ENCODE results near the gene FCHO2. TPM values are rescaled to one million over a fixed set of nuclear protein-coding genes. Genes with fewer than 3 reads are reported as not detected.
A peak's percentile ranks its signal among the peaks of the same experiment; 100 is the strongest.

FCHO2 gene
- total and polyA plus RNA-seq, 2 experiments from 2014 or later, result 13.5 to 18.6 TPM

DNA sequence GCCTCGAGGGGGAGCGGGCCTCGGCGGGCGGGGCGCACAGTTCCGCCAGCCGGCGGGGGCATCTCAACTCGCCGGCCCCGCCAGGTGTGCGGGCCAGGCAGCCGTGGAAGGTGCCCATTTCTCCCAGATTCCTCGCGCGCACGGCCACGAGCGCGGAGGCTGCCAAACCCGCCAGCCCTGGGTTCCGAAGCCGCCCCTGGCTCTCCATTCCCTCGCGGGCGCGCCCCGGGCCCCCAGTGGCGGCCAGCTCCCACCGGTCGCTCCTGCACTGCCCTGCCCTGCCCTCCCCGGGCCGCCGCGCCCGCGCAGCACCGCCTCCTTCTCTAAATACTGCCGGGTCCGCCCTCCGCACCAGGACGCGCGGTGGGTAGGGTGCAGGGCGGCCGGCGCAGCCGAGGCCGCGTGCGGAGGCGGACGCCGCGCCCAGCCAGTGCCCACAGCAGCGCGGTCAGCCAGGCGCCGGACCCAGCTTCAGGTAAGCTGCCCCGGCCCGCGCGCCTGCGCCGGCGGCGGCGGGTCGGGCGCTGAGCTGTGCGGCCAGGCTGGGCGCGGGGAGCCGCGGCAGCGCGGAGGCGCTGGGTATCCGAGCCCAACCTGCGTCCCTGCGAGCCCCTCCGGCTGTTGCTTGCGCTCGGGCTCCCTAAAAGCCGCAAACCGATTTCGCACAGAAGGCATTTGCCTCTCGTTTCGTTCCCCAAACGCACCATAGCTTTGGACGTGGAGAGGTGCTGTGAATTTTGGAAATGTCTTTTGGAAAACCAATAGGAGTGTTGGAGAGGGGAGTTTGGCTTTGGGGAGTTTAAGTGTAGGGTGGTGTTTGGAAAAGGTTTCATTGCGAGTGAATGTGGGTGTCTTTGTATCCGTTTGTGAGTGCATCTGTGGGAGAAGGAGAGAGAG lies 164.6 kb downstream of the FCHO2 start, which contains the start of gene TMEM171:
Gene TMEM171, plus strand, starts transcription at position 354 of the 897 bp plus-strand sequence. CDS start 2,799 bp downstream, outside the sequence.
- Histone ChIP-seq H3F3A (ENCODE audit: insufficient read depth) (peaks cover 53% of the 10 kb centered on the region), H3K9ac (peak within 1 kb of the TSS; percentile 81), H3K36me3 (ENCODE audit: low read depth) (no peaks in the 10 kb centered on the region), H3K9me2 (ENCODE audit: insufficient read depth) (no peaks in the 10 kb centered on the region), H3K9me3 (ENCODE audit: low read depth) (no peaks in the 10 kb centered on the region), H3K4me2 (ENCODE audit: unreplicated experiment) (peak within 1 kb of the TSS; percentile 95), H3K79me2 (ENCODE audit: insufficient read depth) (peaks cover 6% of the 10 kb centered on the region; the same call in 1 of the 2 replicates), H3K27me3 (replicated peaks; ENCODE audit: insufficient read depth) (no peaks in the 10 kb centered on the region), H3K4me3 (peak within 1 kb of the TSS; percentile 99), H2AFZ (peak within 1 kb of the TSS; percentile 90), H3K27ac (peak within 1 kb of the TSS; percentile 20; the same call in 1 of the 2 replicates), H4K20me1 (ENCODE audit: insufficient read depth) (no peaks in the 10 kb centered on the region), H3K4me1 (ENCODE audit: insufficient read depth) (peaks cover 33% of the 10 kb centered on the region)
- 0 to 1% methylated on average over 26 to 85 of the region's 94 CpGs for WGBS, 2 experiments (ENCODE audit: low coverage in 1 of 2, low lambda C conversion rate in 2 of 2, missing lambda C conversion rate in 2 of 2)
- peak; percentile 77 for DNase-seq
- in situ Hi-C loops (cut with MboI), result no loop called here
- TF ChIP-seq EZH2 (IDR thresholded peaks at IDR 0.05; ENCODE audit: insufficient read depth, poor library complexity, severe bottlenecking) (no peak), EZH2phosphoT487 (IDR thresholded peaks at IDR 0.05; ENCODE audit: insufficient read depth, low read depth) (no peak)

DNA sequence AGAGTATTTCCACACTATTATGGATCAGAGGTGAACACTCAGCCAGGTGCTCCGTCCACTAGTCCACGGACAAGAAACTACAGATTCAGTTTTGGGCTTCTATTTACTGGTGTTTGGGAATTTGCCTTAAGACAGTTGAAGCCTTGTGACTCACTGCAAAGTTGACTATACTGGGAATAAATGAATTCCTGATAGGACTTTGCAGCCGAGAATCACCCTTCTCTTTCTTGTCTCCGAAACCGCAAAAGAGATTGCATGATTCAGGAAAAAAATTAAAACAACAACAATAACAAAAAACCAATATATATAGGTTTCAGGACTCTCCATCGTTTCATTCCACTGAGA lies 165.2 kb downstream of the FCHO2 start:
- Histone ChIP-seq H3K9me2 (ENCODE audit: insufficient read depth) (no peaks in the 10 kb centered on the region), H3K27me3 (replicated peaks; ENCODE audit: insufficient read depth) (no peaks in the 10 kb centered on the region), H3K9me3 (ENCODE audit: low read depth) (no peaks in the 10 kb centered on the region), H3K4me1 (ENCODE audit: insufficient read depth) (peaks cover 26% of the 10 kb centered on the region), H3K4me2 (ENCODE audit: unreplicated experiment) (peak overlapping the region; percentile 95), H3K27ac (peak overlapping the region; percentile 20; the same call in 1 of the 2 replicates), H3K4me3 (peak overlapping the region; percentile 99), H2AFZ (peak overlapping the region; percentile 90), H3K9ac (peak overlapping the region; percentile 81), H4K20me1 (ENCODE audit: insufficient read depth) (no peaks in the 10 kb centered on the region), H3K79me2 (ENCODE audit: insufficient read depth) (peaks cover 6% of the 10 kb centered on the region; the same call in 1 of the 2 replicates), H3F3A (ENCODE audit: insufficient read depth) (peaks cover 47% of the 10 kb centered on the region), H3K36me3 (ENCODE audit: low read depth) (no peaks in the 10 kb centered on the region)
- DNase-seq, result peak; percentile 53
- WGBS, 2 experiments (ENCODE audit: low coverage in 1 of 2, low lambda C conversion rate in 2 of 2, missing lambda C conversion rate in 2 of 2), result 42 to 45% methylated on average over 6 of the region's 6 CpGs
- TF ChIP-seq EZH2phosphoT487 (IDR thresholded peaks at IDR 0.05; ENCODE audit: insufficient read depth, low read depth) (no peak), EZH2 (IDR thresholded peaks at IDR 0.05; ENCODE audit: insufficient read depth, poor library complexity, severe bottlenecking) (no peak)
- in situ Hi-C loops (cut with MboI), result no loop called here

DNA sequence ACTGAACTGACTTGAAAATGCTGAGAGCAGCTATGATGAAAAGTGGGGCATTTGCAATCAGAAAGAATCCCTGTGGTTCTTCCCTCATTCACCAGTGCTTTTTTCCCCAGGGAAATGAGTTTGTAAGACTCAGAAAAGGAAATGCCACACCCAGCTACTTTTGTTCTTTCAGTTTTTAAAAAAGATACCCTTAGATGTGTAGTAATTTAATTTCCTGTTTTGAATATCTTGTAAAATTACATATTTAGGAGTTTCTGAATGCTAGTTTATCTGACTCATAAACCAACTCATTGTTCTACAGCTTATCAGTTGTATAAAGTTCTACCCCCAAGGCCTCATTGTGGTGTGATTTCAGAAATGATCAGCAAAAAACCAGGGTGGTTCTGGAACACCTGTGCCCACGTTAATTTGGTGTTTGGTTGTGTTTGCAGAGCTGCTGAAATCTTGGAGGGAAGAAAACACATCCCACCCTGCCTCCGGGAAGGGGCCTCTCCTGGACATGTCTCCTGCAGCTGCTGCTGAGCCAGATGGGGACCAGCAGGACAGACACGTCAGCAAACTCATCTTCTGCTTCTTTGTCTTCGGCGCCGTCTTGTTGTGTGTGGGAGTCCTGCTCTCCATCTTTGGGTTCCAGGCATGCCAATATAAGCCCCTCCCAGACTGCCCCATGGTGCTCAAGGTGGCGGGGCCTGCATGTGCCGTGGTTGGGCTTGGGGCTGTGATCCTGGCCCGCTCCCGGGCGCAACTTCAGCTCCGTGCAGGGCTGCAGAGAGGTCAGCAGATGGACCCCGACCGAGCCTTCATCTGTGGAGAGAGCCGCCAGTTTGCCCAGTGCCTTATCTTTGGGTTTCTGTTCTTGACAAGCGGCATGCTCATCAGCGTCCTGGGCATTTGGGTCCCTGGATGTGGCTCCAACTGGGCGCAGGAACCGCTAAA lies 167.3 kb downstream of the FCHO2 start:
- Histone ChIP-seq H4K20me1 (ENCODE audit: insufficient read depth) (no peaks in the 10 kb centered on the region), H3K9me2 (ENCODE audit: insufficient read depth) (no peaks in the 10 kb centered on the region), H3K4me3 (peak overlapping the region; percentile 40), H3K27ac (peak overlapping the region; percentile 76), H2AFZ (peak overlapping the region; percentile 31; the same call in 1 of the 2 replicates), H3K4me2 (ENCODE audit: unreplicated experiment) (peak overlapping the region; percentile 70), H3K9ac (0 out of 2 replicates have a peak overlapping the region, but pooled peaks have one; percentile 21), H3K79me2 (ENCODE audit: insufficient read depth) (peaks cover 6% of the 10 kb centered on the region; the same call in 1 of the 2 replicates), H3K36me3 (ENCODE audit: low read depth) (no peaks in the 10 kb centered on the region), H3K4me1 (ENCODE audit: insufficient read depth) (peaks cover 20% of the 10 kb centered on the region), H3K27me3 (replicated peaks; ENCODE audit: insufficient read depth) (no peaks in the 10 kb centered on the region), H3K9me3 (ENCODE audit: low read depth) (no peaks in the 10 kb centered on the region), H3F3A (ENCODE audit: insufficient read depth) (peaks cover 27% of the 10 kb centered on the region)
- TF ChIP-seq EZH2phosphoT487 (IDR thresholded peaks at IDR 0.05; ENCODE audit: insufficient read depth, low read depth) (no peak), EZH2 (IDR thresholded peaks at IDR 0.05; ENCODE audit: insufficient read depth, poor library complexity, severe bottlenecking) (no peak)
- WGBS, 2 experiments (ENCODE audit: low coverage in 1 of 2, low lambda C conversion rate in 2 of 2, missing lambda C conversion rate in 2 of 2), result 73 to 81% methylated on average over 17 to 19 of the region's 19 CpGs
- in situ Hi-C loops (cut with MboI), result no loop called here
- peak; percentile 97 for DNase-seq

DNA sequence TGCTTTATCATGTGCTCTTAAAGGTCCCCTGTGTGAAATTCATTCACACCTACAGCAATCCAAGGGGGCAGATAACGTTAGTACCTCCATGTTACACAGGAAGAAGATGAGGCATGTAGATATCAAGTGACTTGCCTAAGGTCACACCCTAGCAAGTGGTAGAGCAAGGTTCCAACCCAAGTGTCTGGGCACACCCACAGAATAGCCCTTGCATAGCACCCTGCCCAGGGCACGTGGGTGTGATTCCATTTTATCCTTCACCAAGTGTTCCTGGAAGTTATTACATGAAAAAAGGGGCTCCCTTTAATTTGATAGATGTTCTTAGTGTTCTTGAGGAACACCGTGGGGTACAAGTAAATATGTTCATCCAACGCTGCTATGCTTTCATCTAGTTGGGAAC lies 169.4 kb downstream of the FCHO2 start:
- WGBS, 2 experiments (ENCODE audit: low coverage in 1 of 2, low lambda C conversion rate in 2 of 2, missing lambda C conversion rate in 2 of 2), result 88 to 90% methylated on average over 4 of the region's 4 CpGs
- peaks cover 24% of the 10 kb centered on the region for H3F3A ChIP-seq (ENCODE audit: insufficient read depth)
- no peaks in the 10 kb centered on the region for H3K36me3 ChIP-seq (ENCODE audit: low read depth)

More for the DNA sequence above, 169.4 kb downstream of the FCHO2 start:
- no peaks in the 10 kb centered on the region for H3K27me3 ChIP-seq (replicated peaks; ENCODE audit: insufficient read depth)
- no peaks in the 10 kb centered on the region for H4K20me1 ChIP-seq (ENCODE audit: insufficient read depth)
- H3K27ac ChIP-seq, result no peak overlapping the region
- no peak for DNase-seq
- no peak overlapping the region for H3K4me3 ChIP-seq
- in situ Hi-C loops (cut with MboI), result no loop called here
- H3K4me2 ChIP-seq (ENCODE audit: unreplicated experiment), result no peak overlapping the region
- H3K9me2 ChIP-seq (ENCODE audit: insufficient read depth), result no peaks in the 10 kb centered on the region
- TF ChIP-seq EZH2 (IDR thresholded peaks at IDR 0.05; ENCODE audit: insufficient read depth, poor library complexity, severe bottlenecking) (no peak), EZH2phosphoT487 (IDR thresholded peaks at IDR 0.05; ENCODE audit: insufficient read depth, low read depth) (no peak)
- no peak overlapping the region for H2AFZ ChIP-seq
- H3K9me3 ChIP-seq (ENCODE audit: low read depth), result no peaks in the 10 kb centered on the region
- H3K79me2 ChIP-seq (ENCODE audit: insufficient read depth), result peaks cover 6% of the 10 kb centered on the region; the same call in 1 of the 2 replicates
- H3K4me1 ChIP-seq (ENCODE audit: insufficient read depth), result peaks cover 20% of the 10 kb centered on the region
- H3K9ac ChIP-seq, result no peak overlapping the region

All from GM23248 (cell line).